K562 (cell line): Measurements from ENCODE around the gene SYNJ2. TPM values are rescaled to one million over a fixed set of nuclear protein-coding genes. Genes with fewer than 3 reads are reported as not detected.

Experiments
- BMI1 ChIP-seq: fragments of 150-350 bp; IDR thresholded peaks from 2 replicates; pipeline ENCODE4 v1.6.1; 2014; ENCODE audit warnings: low read length
- CAMTA2 ChIP-seq: fragments of 250-450 bp; sonication (Bioruptor Pico); conservative IDR thresholded peaks from 2 replicates; pipeline ENCODE4 v1.5.1; 2022
- ELF4 ChIP-seq: fragments of 450-650 bp; formaldehyde crosslinking; IDR thresholded peaks from 2 replicates; pipeline ENCODE4 v1.4.0; 2022; ENCODE audit warnings: missing genetic modification characterization
- ESRRA ChIP-seq: fragments of 450-650 bp; IDR thresholded peaks from 2 replicates; pipeline ENCODE4 v1.6.1; 2014; ENCODE audit warnings: low read depth, mild to moderate bottlenecking, moderate library complexity, borderline replicate concordance
- HDAC3 ChIP-seq: fragments of 450-650 bp; IDR thresholded peaks from 2 replicates; pipeline ENCODE4 v1.6.1; 2018; ENCODE audit warnings: borderline replicate concordance, mild to moderate bottlenecking, moderate library complexity; ENCODE audit not compliant: partially characterized antibody
- HMG20A ChIP-seq: fragments of 450-650 bp; formaldehyde crosslinking; conservative IDR thresholded peaks from 2 replicates; pipeline ENCODE4 v1.4.0; 2020; ENCODE audit warnings: mild to moderate bottlenecking, mixed read lengths
- HNRNPL ChIP-seq: fragments of 200-400 bp; formaldehyde crosslinking; IDR thresholded peaks from 2 replicates; pipeline ENCODE4 v1.6.1; 2017; ENCODE audit warnings: low read depth, mild to moderate bottlenecking, low read length
- NR2C1 ChIP-seq, 2 experiments: fragments of 450-650 bp; IDR thresholded peaks; 2 replicates each; pipeline ENCODE4 v1.6.1; 2017; ENCODE audit warnings: mild to moderate bottlenecking in 2 of 2, antibody characterized with exemption in 1 of 2, inconsistent platforms in 1 of 2, missing compliant biosample characterization in 1 of 2, missing genetic modification characterization in 1 of 2
- NR2F6 ChIP-seq: fragments of 450-650 bp; formaldehyde crosslinking; IDR thresholded peaks from 2 replicates; pipeline ENCODE4 v1.4.0; 2020; ENCODE audit warnings: mild to moderate bottlenecking
- RAD21 ChIP-seq, 2 experiments: fragments of 250-450 bp in 1 of 2; fragments of 450-650 bp in 1 of 2; sonication (Bioruptor Pico) in 1 of 2; formaldehyde crosslinking in 1 of 2; IDR thresholded peaks in 1 of 2; conservative IDR thresholded peaks in 1 of 2; 2 replicates each; pipeline versions ENCODE4 v1.4.0 to v1.8.0; 2020 to 2022; ENCODE audit warnings: mild to moderate bottlenecking in 2 of 2, moderate library complexity in 1 of 2
- RBM15 ChIP-seq: fragments of 200-400 bp; formaldehyde crosslinking; IDR thresholded peaks from 2 replicates; pipeline ENCODE4 v1.6.1; 2018; ENCODE audit warnings: mild to moderate bottlenecking, low read length, moderate library complexity; ENCODE audit not compliant: insufficient read depth
- RUNX1 ChIP-seq: sonication (generic); IDR thresholded peaks from 2 replicates; pipeline ENCODE4 v1.6.1; 2016; ENCODE audit warnings: antibody characterized with exemption, low read depth
- SMARCB1 ChIP-seq: IDR thresholded peaks from 2 replicates; pipeline ENCODE4 v1.6.1; 2011; ENCODE audit warnings: improper control_type of control experiment, low read depth; ENCODE audit not compliant: insufficient read length
- SMARCE1 ChIP-seq: fragments of 450-650 bp; IDR thresholded peaks from 2 replicates; pipeline ENCODE4 v1.7.1; 2016; ENCODE audit warnings: mild to moderate bottlenecking
- SOX6 ChIP-seq: fragments of 450-650 bp; IDR thresholded peaks from 2 replicates; pipeline ENCODE4 v1.6.1; 2014; ENCODE audit warnings: mild to moderate bottlenecking
- THAP12 ChIP-seq: fragments of 250-450 bp; sonication (Bioruptor Pico); IDR thresholded peaks from 2 replicates; pipeline ENCODE4 v1.9.0; 2021; ENCODE audit warnings: mild to moderate bottlenecking, inconsistent platforms
- ZBTB1 ChIP-seq: sonication (generic); formaldehyde crosslinking; IDR thresholded peaks from 2 replicates; pipeline ENCODE4 v1.8.1; 2023; ENCODE audit warnings: missing genetic modification reagents, low read depth, mild to moderate bottlenecking, borderline replicate concordance
- ZNF274 ChIP-seq: IDR thresholded peaks from 2 replicates; pipeline ENCODE4 v1.6.1; 2011; ENCODE audit warnings: low read depth, mild to moderate bottlenecking, low read length, moderate library complexity, borderline replicate concordance
- ZNF551 ChIP-seq: fragments of 250-450 bp; sonication (Bioruptor Pico); IDR thresholded peaks from 2 replicates; pipeline ENCODE4 v1.5.0; 2021; ENCODE audit warnings: mild to moderate bottlenecking, moderate library complexity
- ZNF583 ChIP-seq: fragments of 250-450 bp; sonication (Bioruptor Pico); IDR thresholded peaks from 2 replicates; pipeline ENCODE4 v1.4.0; 2020
- ZNF699 ChIP-seq: fragments of 250-450 bp; sonication (Bioruptor Pico); IDR thresholded peaks from 2 replicates; pipeline ENCODE4 v1.8.0; 2021; ENCODE audit warnings: mild to moderate bottlenecking, moderate library complexity; ENCODE audit not compliant: insufficient replicate concordance
- polyA plus RNA-seq, 8 experiments: library from polyadenylated mRNA; depleted of rRNA in 4 of 8; stranded (reverse) in 5 of 8; unstranded in 3 of 8; fragments of >200 nt; fragmentation: Nextera tagmentation in 2 of 8; fragmentation: Illumina TruSeq in 1 of 8; extraction: Ambion mirVana in 2 of 8; extraction: Trizol in 1 of 8; gene quantifications; 2 replicates each; pipeline versions ENCODE4 v1.2.1 to v1.2.3, GENCODE V29; 2011 to 2014; ENCODE audit warnings: inconsistent platforms in 1 of 8, missing spikeins in 1 of 8
- total RNA-seq, 7 experiments: library from RNA; depleted of rRNA in 6 of 7; stranded (reverse); fragments of >200 nt in 6 of 7; fragmentation: Illumina TruSeq in 2 of 7; extraction: Trizol in 2 of 7; gene quantifications; 2 replicates each; pipeline versions ENCODE4 v1.2.1 to v1.2.3, GENCODE V29; 2011 to 2021; ENCODE audit warnings: low replicate concordance in 1 of 7
- TF ChIP-seq, protein P1 (sequence below), 2 experiments: IDR thresholded peaks in 1 of 2; conservative IDR thresholded peaks in 1 of 2; 2 replicates each; pipeline ENCODE4 v1.6.1; 2016; ENCODE audit warnings: low read depth in 2 of 2, mild to moderate bottlenecking in 1 of 2, missing compliant biosample characterization in 1 of 2, missing genetic modification characterization in 1 of 2, moderate library complexity in 1 of 2
- TF ChIP-seq, protein P2 (sequence below): sonication (generic); formaldehyde crosslinking; IDR thresholded peaks from 2 replicates; pipeline ENCODE4 v1.5.0; 2020; ENCODE audit warnings: missing genetic modification reagents

The SYNJ2 gene
- total and polyA plus RNA-seq, 9 of the 15 experiments (the other 6 are each of a cell fraction or from before 2014, with no cell fraction given): 3.0 to 27.7 (median 17.8) TPM

DNA sequence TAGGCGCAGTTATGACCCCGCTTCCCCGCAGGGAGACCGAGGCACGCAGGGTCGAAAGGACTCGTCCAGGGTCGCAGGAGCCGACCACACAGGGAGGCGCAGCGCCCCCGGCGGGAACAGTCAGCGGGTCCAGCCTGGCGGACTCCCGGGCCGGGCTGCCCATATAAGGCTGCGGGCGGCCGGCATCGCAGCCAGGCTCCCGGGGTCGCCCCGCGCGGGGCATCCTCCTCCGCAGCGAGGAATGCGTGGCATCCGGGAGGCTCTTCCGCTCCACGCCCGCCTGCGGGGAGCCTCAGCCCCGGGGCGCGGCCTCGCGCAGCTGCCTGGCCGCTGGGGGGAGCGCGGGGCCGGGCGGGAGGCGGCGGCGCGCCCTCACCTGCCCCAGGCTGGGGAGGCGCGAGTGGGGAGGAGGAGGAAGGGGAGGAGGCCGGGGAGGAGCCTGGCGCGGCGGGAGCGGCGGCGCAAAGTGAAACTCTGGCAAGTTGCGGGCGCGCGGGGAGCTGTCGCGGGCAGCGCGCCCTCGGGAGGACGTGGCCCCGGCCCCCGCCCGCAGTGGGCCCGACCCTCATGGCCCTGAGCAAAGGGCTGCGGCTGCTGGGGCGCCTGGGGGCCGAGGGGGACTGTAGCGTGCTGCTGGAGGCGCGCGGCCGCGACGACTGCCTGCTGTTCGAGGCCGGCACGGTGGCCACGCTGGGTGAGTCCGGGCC is at the start of gene SYNJ2 (continued):
- TF ChIP-seq NR2C1 (IDR thresholded peaks at IDR 0.05) (no peak), NR2C1 (tag; IDR thresholded peaks at IDR 0.05) (no peak), HMG20A (CRISPR knock-in tag) (no peak), NR2F6 (CRISPR knock-in tag) (no peak), SMARCB1 (no peak), RUNX1 (no peak), RAD21 (CRISPR knock-in tag; conservative IDR thresholded peaks at IDR 0.05 in 1 of 2, IDR thresholded peaks at IDR 0.05 in 1 of 2) (peak; percentile 54 to 64), ESRRA (0 out of 2 replicates have a peak, but pooled peaks have one; percentile 47), SOX6 (peak; percentile 49), BMI1 (no peak), ZNF274 (no peak), ZNF699 (CRISPR knock-in tag) (no peak), HDAC3 (no peak), ZBTB1 (CRISPR knock-in tag) (peak; percentile 87), THAP12 (CRISPR knock-in tag) (peak; percentile 81), ZNF551 (CRISPR knock-in tag) (no peak), CAMTA2 (no peak), ZNF583 (CRISPR knock-in tag) (0 out of 2 replicates have a peak, but pooled peaks have one; percentile 18), SMARCE1 (no peak; the same call in 1 of the 2 replicates), ELF4 (CRISPR knock-in tag) (no peak), RBM15 (no peak), HNRNPL (peak; percentile 77; the same call in 1 of the 2 replicates)
- TF ChIP-seq, protein P1, sequence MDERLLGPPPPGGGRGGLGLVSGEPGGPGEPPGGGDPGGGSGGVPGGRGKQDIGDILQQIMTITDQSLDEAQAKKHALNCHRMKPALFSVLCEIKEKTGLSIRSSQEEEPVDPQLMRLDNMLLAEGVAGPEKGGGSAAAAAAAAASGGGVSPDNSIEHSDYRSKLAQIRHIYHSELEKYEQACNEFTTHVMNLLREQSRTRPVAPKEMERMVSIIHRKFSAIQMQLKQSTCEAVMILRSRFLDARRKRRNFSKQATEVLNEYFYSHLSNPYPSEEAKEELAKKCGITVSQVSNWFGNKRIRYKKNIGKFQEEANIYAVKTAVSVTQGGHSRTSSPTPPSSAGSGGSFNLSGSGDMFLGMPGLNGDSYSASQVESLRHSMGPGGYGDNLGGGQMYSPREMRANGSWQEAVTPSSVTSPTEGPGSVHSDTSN (CRISPR knock-in tag; IDR thresholded peaks at IDR 0.05; ENCODE audit: low read depth): no peak
- TF ChIP-seq, protein P1 (tag; conservative IDR thresholded peaks at IDR 0.05; ENCODE audit: low read depth): no peak
- TF ChIP-seq, protein P2, sequence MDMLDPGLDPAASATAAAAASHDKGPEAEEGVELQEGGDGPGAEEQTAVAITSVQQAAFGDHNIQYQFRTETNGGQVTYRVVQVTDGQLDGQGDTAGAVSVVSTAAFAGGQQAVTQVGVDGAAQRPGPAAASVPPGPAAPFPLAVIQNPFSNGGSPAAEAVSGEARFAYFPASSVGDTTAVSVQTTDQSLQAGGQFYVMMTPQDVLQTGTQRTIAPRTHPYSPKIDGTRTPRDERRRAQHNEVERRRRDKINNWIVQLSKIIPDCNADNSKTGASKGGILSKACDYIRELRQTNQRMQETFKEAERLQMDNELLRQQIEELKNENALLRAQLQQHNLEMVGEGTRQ (CRISPR knock-in tag): no peak
